Measurements from ENCODE around the gene CMTM1. TPM values are rescaled to one million over a fixed set of nuclear protein-coding genes. Genes with fewer than 3 reads are reported as not detected.
"Not testable (repeated sequence)": the region's sequence is repeated elsewhere in the genome, so short reads cannot be mapped to it uniquely, and the experiment has no call there.

CMTM1 gene
- total RNA-seq, 1 donor from 2014 or later: 1.4 TPM

DNA sequence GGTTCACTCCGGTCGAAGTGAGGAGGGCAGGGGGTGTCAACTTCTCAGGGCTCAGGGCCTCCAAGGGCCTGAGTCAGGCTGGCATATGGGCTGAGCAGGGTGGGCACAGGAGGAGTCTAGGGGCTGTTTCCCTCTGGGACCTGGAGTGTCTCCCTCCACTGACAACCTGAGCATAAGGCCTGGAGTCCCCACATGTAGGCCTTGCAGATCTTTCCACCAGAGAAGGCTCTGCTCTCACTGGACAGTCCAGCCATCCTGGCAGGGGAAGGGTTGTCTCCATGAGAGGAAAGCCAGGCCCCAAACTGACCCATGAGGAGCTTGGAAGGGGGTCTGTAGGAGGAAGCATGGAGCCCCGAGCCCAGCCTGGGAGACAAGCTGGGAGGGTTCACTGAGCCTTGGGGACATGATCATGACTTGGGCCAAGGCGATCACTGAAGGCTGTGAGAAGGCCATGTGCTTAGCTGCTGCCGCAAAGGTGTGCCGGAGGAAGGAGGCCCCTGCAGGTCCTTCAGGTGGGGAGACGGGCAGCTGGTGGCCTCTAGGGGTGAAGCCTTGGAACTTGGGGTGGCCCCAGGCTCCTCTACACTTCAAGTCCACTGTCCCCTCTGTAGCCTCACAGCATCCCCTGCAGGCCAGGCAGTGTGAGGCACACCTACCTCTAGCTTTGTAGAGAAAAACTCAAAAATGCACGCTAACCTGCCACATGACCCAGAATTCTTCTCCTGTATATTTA lies 22.9 kb downstream of the CMTM1 start:
- DNase-seq (ENCODE audit: low read depth): no peak

- no peak for DNase-seq (ENCODE audit: low read depth)
Measured at GRCh38 chr16:66590322-66590721, 24.1 kb downstream of the CMTM1 start.

DNA sequence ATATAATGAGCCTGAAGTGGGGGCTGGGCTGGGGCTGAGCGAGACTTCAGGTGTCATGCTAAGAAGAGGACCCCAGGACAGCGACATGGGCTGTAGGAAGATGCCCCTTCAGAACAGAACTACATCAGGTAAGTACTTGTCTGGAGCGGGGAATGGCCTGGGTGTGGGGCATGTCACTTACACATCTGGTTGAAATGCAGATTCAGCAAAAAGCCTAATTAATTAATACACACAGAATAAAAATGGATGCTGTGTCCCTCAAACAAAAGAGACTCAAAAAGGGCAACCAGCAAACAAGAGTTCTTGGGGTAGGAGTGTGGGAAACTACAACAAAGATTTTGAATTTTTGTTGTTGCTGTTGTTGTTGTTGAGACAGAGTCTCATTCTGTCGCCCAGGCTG lies 24.8 kb downstream of the CMTM1 start:
- no peak for DNase-seq (ENCODE audit: low read depth)

GRCh38 chr16:66592241-66592640 lies 26.0 kb downstream of the CMTM1 start:
- no peak for DNase-seq (ENCODE audit: low read depth)

DNA sequence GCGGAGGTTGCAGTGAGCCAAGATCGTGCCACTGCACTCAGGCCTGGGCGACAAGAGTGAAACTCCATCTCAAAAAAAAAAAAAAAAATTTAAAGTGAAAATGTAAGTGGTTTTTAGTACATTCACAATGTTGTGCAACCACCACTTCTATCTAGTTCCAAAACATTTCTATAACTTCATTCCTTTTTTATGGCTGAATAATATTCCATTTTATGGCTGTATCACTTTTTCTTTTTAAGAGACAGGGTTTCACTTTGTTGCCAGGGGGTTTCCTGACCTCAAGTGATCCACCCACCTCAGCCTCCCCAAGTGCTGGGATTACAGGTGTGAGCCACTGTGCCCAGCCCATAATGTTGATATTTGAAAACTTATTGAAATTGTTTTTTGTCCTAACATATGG lies 26.6 kb downstream of the CMTM1 start:
- no peak for DNase-seq (ENCODE audit: low read depth)

- DNase-seq (ENCODE audit: low read depth): no peak
Measured at GRCh38 chr16:66594739-66595138, 28.5 kb downstream of the CMTM1 start.

DNA sequence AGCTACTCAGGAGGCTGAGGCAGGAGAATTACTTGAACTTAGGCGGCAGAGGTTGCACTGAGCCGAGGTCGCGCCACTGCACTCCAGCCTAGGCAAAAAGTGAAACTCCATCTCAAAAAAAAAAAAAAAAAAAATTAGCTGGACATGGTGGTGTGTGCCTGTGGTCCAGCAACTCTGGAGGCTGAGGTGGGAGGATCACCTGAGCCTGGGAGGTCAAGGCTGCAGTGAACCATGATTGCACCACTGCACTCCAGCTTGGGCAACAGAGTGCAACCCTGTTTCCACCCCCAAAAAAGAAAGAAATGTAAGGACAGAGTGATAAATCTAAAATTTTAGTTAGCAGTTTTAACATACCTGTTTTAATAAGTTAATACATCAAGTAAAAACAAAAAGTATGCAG lies 30.3 kb downstream of the CMTM1 start:
- not testable (repeated sequence) for DNase-seq (ENCODE audit: low read depth)

DNA sequence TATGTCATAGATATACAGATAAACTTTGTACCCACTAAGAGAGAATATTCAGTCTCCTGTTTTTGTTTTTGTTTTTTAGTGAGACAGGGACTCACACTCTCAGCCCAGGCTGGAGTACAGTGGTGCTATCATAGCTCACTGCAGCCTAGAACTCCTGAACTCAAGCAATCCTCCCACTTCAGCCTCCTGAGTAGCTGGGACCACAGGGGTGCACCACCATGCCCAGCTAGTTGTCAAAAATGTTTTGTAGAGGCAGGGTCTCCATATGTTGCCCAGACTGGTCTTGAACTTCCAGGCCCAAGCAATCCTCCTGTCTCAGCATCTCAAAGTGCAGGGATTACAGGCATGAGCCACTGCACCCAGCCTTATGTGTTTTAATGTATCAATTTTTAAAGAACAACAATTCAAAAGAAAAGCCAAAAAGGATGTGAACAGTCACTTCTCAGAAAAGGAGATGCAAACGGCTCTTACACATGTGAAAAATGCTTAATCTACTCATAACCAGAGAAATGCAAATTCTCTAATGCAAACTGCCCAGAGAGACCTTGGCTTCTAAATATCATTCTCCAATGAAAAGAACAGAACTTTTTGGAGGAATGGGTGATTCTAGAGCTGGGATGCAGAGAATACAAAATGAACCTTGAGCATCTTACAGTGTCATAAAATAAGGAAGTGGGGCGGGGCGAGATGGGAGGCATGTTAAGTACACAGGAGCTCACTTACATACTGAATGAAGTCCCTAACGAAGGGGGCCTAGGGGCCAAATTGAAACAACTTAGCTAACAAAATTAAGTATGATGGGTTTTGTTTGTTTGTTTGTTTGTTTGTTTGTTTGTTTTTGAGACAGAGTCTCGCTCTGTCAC lies 31.0 kb downstream of the CMTM1 start:
- DNase-seq (ENCODE audit: low read depth): no peak

- no peak for DNase-seq (ENCODE audit: low read depth)
Measured at GRCh38 chr16:66598111-66598510, 31.9 kb downstream of the CMTM1 start.

DNA sequence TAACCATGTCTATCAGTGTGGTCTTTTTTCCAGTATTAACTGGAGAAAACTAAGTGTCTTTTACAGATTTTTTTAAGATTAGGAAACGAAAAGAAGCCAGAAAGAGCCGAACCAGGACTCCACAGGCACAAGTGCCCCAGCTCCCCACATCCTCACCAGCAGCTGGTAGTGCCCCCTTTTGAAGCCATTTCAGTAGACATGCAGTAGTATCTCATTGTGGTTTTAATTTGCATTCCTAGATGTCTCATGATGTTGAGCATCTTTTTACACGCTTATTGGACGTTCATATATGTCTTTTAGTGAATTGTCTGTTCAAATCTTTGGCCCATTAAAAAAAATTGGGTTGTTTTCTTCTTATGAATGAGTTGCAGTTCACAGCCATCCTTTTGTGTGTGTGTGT lies 33.5 kb downstream of the CMTM1 start:
- no peak for DNase-seq (ENCODE audit: low read depth)

DNA sequence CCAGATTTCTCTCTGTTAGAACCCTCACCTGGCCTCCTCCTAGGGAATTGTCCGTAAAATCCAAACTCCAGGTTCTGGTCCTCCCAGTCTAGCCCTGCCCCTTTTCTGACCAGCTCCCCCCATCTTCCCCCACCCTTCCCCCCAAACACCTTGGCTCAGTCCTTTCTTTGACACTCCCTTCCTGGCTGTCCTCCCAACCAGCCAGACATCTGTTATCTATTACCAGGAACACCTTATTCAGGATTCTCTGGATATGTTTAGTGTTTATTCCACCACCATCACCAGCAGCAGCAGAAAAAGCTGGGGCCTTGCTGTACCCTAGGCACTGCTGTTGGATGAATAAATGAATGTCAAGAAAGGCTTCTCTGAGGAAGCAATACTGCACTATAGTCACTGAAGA lies 34.2 kb downstream of the CMTM1 start:
- no peak for DNase-seq (ENCODE audit: low read depth)

DNA sequence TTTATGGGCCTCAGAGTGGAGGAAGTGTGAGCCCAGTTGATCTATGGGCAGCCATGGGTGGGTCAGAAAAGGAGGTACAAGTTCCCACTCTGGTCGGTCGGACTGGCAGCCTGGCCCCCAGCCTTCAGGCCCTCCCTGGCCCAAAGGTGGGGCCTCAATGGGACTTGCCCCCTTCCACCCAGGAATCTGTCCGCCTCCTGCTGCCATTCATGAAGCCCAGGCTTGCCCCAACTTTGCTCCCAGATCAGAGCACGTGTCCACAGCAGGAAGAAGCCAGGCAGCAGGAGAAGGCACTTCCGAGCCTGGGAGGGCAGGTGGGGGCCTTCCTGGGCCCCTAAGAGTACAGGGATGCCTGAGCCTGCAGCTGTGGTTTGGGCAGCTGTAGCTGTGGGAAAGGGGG lies 35.2 kb downstream of the CMTM1 start:
- DNase-seq (ENCODE audit: low read depth): no peak

- no peak for DNase-seq (ENCODE audit: low read depth)
Measured at GRCh38 chr16:66603537-66604375, 37.5 kb downstream of the CMTM1 start.

DNA sequence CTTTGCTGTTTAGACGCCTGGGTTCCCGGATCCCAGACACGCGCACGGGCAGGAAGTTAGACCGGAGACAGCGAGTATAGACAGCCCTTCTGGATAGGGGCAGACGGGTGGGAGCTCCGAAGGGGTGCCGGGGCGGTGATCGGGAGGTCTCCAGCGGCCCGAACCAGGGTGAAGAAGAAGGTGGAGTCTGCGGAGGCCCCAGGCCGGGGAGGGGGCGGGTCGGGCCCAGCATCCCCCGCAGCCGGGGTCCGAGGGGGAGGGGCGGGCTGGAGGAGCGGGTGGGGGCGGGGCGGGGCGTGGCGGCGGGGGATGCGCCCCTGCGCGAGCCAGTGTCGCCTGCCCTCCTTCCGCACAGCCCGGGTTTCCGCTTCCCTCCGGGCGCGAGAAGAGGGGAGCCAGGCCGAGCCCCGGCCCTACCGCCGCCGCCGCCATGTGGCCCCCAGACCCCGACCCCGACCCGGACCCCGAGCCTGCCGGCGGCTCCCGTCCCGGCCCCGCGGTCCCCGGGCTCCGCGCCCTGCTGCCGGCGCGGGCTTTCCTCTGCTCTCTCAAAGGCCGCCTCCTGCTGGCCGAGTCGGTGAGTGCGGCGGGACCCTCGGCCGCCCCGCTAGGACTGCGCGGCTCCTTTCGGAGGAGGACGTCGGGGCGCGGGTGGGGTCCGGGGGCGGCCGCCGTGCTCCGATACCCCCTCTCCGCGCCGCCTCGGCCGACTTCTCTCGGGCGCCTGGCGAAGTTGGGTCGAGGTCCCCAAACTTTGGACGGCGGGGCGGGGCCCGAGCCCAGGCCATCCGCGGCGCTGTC lies 38.3 kb downstream of the CMTM1 start, which contains the start of gene CMTM3:
Gene CMTM3, plus strand, starts transcription at position 329 of the 801 bp plus-strand sequence. Its CDS starts 102 bp downstream, at position 431.
- peak; percentile 74 for DNase-seq (ENCODE audit: low read depth)

GRCh38 chr16:66605177-66605978 lies 39.1 kb downstream of the CMTM1 start:
- peak; percentile 64 for DNase-seq (ENCODE audit: low read depth)

GRCh38 chr16:66605979-66606751 lies 39.9 kb downstream of the CMTM1 start:
- DNase-seq (ENCODE audit: low read depth): no peak

- peak; percentile 89 for DNase-seq (ENCODE audit: low read depth)
Measured at GRCh38 chr16:66608241-66609138, 42.3 kb downstream of the CMTM1 start.

DNA sequence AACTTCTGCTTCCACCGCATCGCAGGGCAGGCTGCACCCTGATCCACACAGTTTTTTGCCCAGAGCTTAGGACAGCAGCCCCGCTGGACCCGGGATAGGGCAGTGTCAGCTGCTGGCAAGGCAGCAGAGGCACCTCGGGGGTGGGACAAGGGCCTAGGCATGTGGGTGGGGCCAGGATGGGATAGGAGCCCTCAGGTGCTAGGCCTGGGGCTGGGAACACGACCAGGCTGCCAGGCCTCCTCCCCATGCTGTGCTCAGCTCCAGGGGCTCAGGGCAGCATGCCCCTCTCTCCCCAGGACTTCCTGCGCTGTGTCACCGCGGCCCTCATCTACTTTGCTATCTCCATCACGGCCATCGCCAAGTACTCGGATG lies 42.9 kb downstream of the CMTM1 start:
- no peak for DNase-seq (ENCODE audit: low read depth)

Measured in myocyte (in vitro differentiated cells).